ENCODE results near the gene ZFPM1.
A peak's percentile ranks its signal among the peaks of the same experiment; 100 is the strongest.

The ZFPM1 gene

DNA sequence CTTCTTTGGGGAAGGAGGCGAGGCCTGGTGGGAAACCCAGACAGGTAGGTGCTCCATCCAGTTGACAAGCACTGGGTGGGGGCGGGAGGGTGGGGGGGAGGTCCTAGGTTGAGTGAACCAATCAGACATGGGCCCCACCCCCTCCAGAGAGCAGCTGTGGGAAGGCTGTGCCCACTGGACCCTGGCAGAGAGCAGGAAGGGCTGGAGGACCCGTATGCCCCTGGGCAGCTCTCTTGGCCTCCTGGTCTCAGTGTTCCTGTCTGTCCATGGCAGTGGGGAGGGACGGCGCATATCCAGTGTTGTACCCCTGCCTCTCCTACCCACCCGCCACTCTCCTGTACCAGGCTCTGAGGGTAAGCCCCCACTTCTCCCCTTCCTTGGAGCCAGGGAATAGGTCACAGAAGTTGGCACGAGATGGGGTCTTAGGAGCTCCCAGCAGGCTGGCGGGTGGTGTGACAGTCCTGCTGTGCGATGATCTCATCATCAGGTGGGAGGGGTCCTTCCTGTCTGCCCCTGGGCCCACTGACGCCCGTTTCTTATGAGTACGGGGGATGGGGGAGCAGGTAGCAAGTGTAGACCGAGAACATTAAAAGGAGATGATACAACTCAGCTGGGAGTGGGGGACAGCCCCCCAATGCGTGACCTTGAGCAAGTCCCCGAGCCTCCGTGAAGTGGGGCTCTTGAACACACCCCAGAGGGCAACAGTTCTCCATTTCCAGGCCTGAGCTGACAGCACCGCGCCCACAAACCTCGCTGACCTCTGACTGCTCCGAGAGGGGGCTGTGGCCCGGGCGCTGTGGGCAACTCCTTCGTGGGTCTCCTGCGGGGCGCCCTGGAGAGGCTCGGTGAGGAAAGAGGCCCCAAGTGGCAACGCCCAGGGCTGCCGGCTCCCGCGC, 1.2 kb upstream of the ZFPM1 start:
- ATAC-seq (no peak), DNase-seq (peak; percentile 58)

DNA sequence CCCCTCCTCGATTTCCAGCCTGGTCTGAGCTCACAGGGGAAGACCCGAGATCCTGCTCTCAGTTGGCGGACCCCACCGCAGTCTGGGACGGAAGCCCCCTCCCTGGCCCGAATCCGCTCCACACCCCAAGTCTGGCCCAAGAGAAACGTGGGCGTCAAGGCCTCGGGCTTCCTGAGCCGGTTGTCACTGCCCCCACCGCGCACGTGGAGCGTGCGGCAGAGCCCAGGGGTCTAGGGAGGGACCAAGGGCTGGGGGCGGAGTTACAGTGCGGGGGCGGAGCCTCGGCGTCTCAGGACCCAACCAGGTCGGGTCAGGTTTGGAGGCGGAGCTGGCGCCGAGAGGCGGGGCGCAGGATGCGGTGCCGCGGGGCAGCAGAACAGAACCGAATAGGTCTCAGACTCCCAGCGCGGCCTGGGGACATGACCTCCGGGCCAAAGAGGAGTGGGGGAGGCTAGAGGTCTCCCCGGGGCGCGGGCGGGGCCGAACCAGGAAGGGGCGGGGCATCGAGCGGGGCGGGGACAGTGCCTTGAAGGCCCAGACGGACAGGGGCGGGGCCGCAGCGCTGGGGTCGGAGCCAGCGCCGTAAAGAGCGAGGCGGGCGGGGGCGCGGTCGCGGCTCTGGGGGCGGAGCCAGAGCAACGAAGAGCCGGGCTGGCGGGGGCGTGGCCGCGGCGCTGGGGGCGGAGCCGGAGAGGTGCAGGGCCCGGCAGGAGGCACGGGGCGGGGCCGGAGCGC, 431 bp upstream of the ZFPM1 start:
- DNase-seq (peak; percentile 100), ATAC-seq (peak; percentile 60)

DNA sequence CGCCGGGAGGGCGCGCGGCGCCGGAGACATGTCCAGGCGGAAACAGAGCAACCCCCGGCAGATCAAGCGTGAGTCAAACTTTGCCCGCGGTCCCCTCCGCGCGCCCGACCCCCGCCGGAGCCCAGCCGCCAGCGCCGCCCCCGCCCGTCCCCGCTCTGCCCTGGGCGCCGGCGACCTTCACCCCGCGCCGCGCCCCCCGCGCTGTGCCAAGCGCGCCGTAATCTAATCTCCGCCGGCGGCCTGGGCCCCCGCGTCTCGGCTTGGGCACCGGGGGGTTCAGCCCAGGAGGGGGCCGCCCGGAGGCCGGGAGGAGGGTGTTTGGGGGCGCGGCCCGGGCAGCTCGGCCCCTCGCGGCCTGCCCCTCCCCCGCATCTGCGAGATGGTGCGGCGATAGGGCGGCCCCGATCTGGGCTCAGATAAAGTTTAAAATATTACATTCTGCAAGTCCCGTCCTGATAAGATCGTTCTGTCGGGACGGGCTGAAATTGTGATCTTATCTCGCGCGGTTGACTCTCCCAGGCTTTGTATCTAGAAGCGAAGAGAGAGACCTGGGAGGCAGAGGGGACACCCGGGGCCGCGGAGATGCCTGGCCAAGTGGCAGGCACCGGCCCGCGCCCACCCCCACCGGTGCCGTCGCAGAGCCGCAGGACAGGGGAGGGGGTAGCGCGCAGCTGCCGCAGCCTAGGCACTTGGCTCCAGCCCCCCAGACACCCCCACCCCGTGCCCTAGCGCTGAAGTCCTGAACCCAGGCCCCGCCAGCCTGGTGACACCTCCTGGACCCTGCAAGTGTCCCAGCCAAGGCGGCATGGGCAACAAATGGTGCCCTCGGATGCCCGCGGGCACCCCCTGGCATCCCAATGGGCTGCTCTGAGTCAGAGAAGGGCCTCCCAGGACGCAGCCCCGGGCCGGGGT, 787 bp downstream of the ZFPM1 start:
- ATAC-seq, result no peak
- DNase-seq, result peak; percentile 56

DNA sequence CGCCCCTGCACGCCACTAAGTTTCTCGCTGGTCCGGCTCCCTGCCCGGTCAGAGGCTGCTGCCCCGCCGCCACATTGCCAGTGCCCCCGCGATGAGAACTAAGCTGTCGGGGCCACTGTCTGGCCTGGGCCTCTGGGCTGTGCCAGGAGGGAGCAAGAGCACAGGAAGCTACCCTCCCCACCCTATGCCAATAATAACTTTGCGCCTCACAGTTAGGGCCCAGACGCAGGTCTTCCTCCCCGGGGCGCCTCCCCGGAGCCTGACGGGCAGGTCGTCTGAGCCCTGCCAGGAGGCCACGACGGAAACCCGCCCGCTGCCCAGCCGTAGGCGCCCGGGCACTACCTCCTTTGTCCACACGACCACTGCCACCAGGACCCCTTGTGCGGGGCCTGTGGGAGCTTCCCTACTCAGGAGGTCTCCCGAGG, 1.5 kb downstream of the ZFPM1 start:
- ATAC-seq (no peak), DNase-seq (peak; percentile 62)

DNA sequence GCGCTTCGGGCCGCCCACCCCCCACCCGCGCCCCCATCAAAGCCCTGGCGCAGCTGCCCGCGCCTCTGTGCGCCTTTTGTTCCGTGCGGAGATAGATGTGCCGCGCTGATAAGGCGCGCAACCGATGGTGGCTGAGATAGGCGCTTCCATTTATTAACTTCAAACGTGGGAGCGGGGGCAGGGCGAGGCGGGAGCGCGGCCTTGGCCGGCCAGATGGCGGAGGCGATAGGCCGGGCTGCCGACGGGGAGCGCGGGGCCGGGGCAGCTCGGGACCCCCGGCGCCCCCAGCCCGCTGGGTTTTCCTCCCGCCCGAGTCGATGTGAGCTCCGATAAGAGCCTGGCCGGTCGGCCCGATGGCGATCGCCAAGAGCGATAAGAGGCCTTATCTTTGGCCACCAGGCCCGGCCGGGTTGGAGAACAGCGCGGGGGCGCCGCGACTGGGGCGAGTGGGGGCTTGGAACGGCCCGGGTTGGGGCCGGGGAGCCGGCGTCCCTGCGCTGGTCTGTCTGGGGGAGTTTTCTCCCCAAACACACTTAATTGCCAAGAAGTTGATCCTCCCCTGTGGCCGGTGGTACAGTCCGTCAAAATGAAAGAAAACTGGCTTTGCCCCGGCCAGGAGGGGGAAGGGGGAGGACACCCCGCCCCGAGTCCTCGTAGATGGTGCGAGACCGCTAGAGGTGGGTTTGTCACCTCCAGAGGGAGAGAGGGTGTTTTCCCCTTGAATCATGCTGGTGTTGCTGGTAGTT, 2.7 kb downstream of the ZFPM1 start:
- DNase-seq (peak; percentile 89), ATAC-seq (peak; percentile 68)

DNA sequence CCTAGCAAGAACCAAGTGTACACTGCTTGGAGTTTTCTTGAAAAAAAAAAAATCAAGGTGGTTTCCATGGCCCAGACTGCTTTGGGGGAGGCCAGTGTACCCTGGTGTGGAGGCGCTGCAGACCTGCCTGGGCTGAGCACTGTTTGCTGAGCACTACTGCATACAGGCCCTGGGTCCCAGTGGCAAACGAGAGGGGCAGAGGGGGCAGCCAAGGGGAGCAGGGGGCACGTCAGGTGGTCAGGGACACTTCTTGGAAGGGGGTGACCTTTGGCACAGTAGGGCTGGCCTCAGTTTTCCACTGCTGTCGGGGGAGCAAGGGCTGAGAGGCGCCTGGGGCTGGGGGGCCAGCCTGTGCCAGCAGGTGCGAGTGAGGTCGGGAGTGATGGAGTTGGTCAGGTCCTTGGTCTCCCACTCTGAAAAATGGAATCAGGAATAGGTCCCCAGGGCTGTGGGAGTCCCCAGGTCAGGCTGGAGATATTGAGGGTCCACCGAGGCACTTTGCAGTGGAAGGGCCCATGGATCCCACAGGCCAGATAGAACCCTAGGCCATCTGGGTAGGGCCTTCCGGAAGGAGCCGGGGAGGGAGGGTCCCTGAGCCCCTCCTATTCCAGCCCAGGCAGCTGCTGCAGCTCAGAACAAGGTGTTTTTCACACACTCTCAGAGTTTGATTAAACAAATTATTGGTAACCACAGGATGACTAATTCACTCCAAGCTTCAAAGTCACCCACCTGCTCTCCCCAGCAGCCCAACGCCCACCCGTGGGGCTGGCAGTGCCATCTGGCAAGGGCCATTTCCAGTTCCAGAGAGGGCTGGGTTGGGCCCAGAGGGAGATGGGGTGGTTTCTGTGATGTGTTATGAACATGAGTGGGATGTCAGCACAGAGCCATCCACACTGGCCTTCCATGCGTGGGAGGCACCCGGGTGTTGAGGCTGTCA, 3.5 kb downstream of the ZFPM1 start:
- ATAC-seq (peak; percentile 5), DNase-seq (peak; percentile 80)

DNA sequence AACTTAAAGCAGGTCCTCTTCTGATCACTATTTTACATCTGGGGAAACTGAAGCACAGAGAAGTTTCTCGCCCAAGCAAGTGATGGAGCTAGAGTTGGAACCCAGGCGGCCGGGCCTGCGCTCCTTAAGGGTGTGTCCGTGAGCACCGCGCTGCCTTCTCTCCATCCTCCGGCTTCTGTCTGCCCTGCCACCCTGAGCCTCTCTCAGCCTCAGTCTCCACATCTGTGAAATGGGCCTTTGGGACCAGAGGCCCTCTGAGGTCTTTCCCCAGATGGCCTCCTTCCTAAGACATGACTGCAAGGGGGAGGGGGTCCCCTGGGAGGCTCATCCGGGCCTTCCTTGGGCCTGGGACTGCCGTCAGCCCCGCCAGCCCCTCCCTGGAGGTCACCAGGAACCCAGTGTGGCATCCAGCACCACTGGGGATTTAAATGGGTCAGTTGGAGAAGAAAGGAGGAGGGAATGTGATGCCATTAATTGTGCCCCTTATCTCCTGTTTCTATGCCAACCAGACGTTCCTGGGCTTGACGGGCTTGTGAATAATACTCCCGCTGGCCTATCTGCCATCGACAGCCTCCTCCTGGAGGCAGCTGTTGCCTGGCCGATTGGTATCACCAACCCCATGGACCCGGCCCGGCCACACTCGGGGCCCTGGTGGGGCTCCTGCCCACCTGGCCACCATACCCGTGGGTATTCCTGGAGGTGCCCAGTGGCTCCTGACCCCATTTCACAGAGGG, 5.1 kb downstream of the ZFPM1 start:
- DNase-seq (no peak), ATAC-seq (no peak)

DNA sequence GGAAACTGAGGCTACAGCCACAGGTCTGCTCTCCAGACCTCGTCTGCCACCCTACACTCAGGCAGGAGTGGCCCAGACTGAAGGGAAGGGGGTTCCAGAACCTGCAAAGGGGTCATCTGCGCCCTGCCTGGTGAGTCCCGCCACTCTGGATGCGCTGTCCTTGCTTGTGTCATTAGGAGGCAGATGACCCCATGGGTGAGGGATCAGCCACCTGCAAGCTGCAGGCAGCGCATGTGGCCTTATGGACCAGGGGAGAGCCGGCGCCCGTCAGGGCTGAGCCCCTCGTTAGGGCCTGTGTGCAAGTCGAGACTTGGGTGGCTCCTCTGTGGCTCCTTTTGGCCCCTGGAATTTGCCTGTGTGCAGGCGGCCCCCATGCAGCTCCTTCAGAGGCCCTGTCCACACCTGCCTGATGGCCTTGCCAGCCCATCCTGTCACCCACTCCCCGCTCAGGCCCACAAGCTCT, 5.7 kb downstream of the ZFPM1 start:
- ATAC-seq (no peak), DNase-seq (no peak)

DNA sequence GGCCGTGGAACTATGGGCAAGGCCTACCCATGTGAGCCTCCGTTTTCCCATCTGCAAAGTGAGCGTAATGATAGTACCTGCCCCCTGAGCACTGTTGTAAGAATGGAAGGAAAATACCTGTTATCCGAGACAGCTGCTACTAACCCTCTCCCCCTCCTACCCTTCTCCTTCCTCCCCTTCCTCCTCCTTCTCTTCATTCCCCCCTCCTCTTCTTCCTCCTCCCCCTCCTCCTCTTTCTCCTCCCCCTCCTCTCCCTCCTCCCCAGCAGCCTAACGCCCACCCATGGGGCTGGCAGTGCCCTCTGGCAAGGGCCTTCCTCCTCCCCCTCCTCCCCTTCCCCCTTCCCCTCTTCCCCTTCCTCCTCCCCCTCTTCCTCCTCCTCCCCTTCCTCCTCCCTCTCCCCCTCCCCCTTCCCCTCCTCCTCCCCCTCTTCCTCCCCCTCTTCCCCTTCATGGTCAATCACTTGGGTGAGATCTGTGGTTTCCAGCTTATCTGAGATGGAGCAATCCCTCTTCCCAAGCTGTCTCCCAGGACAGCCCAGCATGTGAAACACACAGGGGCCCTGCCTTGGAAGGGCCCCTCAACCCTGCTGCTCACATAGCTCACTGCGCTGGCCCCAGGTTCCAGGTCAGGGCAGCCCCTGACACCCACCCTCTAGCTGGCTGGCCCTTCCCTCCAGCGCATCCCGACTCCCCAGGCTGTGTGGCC, 6.4 kb downstream of the ZFPM1 start:
- no peak for DNase-seq
- no peak for ATAC-seq

DNA sequence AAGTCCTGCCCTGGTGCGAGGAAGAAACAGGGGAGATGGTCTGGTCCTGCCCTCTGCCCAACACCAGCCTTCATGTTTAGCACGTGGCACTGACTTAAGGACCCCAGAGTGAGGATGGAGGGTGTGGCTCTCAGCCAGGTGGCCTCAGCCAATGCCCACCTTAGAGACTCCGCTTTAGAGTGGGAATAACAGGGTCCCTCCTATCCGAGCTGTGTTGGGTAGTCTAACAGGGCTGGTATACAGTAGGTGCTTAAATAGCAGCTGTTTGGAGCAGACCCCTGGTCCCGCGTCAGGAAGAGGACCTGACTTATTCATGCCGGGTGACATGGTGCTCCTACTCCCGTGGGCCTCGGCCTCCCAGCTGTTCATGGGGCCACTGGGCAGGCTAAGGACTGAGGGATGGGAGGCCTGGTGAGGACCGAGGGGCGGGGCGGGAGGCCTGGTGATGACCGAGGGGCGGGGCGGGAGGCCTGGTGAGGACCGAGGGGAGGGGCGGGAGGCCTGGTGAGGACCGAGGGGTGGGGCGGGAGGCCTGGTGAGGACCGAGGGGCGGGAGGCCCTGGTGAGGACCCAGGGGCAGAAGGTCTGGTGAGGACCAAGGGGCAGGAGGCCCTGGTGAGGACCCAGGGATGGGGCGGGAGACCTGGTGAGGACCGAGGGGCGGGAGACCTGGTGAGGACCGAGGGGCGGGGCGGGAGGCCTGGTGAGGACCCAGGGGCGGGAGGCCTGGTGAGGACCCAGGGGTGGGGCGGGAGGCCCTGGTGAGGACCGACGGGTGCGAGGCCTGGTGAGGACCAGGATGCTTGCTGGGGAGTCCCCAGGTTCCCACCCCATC, 7.6 kb downstream of the ZFPM1 start:
- DNase-seq, result no peak
- no peak for ATAC-seq

DNA sequence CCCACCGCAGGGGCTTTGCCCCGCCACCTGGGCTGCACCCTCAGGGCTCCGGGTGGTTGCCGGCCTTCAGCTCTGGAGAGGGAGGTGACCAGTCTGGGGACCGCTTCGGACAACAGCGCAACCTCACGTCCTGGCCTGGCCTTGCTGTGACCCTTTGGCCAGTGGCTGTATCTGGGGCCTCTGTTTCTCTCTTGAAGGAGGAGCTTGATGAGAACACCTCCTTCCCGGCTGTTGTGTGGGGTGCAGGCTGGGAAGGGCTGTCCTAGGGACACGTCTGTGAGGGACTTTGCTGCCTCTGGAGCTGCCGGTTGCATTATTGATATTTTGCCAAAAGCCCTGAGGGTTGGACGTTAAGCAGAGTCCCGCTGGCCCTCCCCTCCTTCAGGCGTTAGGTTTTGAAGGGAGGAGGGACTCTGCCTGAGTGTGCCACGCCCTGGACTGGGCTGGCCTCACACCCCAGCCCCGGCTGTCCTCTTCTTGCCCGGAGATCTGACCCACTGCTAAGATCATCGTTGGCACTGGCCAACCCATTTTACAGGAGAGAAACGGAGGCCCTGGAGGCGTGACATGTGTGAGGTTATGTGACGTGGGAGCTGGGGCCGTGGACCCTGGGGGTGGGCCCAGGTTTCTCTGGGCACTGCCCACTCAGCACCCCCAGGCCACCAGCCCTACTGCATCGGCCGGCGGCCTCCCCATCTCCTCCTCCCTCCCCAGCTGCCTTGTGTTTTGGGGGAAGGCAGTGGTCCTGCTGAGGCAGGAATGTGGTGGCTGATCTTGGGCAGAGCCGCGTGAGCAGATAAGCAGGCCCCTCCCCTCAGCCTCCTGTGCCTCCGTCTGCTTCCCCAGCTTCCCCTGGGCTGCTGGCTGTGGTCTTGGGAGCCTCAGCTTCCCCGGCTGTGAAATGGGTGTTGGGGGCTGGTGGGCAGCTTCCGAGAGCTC, 8.5 kb downstream of the ZFPM1 start:
- no peak for ATAC-seq
- DNase-seq, result no peak

DNA sequence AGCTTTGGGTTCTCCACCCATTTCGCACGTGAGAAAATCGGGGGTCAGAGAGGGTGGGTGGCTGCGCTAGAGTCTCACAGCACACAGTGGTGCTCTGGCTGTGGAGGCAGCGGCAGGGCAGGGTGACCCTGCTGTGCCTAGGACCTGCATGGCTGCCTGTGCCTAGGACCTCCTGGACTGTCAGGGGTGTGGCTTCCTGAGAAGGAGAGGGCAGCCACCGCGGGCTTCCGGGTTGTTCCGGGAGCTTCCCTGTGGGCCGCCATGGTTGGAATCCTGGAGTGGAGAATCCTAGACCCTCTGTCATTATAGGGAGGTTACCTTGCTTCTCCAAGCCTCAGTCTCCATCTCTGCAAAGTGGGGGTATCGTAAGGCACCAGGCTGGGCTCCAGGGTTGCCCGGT, 9.3 kb downstream of the ZFPM1 start:
- no peak for ATAC-seq
- no peak for DNase-seq

DNA sequence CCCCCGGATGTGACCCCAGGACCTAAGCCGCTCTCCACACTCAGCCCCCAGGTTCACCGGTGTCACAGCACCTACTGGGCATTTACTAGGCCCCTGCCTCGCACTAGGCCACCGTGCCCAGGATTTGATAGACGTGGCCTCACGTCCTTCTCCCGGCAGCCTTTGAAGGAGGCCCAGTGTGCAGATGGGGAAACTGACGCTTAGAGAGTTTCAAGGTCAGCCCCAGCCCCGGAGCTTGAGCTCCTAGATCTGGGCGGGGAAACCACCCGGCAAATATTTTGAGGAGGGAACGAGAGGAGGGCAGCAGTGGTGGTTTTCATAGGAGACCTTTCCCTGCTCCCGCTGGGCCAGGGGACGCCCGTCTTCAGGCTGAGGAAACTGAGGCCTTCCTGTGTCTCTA, 10.3 kb downstream of the ZFPM1 start:
- ATAC-seq (no peak), DNase-seq (no peak)

DNA sequence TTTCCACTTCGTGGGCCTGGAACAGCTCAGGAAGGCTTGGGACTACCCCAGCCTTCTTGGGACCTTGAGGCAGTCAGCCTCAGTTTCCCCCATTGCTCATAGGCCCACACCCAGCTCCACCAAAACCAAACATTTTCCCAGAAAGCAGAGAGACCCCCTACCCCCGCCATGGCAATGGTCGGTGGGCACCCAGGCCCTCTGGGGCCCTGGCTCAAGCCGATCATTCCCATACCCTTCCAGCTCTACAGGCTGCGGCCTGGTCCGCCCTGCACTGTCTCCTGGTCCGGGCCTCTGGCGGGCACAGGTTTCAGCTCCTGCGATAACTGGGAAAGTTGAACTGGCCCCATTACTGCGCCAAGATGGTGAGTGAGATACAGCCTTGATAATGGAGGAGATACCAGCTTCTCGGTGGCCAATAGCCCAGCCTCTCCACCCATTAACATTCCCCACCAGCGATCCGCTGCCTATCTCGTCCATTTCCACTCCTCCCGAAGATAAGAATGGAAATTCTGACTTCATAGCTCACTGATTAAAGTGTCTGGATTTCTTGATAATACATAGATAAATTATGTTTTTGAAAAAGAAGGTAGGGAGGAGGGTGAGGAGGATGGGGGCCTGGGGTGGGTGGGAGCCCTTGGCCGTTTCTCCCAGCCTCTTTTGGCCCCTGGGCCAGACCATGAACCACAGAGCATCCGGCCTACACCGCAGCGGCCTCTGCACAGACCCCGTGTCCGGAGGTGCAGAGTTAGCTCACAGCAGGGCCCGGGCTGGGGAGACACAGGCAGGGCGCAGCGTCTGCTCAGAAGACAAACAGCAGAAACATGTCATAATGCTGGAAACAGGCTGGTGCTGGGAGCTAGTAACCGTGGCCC, 11.6 kb downstream of the ZFPM1 start:
- no peak for ATAC-seq
- no peak for DNase-seq

DNA sequence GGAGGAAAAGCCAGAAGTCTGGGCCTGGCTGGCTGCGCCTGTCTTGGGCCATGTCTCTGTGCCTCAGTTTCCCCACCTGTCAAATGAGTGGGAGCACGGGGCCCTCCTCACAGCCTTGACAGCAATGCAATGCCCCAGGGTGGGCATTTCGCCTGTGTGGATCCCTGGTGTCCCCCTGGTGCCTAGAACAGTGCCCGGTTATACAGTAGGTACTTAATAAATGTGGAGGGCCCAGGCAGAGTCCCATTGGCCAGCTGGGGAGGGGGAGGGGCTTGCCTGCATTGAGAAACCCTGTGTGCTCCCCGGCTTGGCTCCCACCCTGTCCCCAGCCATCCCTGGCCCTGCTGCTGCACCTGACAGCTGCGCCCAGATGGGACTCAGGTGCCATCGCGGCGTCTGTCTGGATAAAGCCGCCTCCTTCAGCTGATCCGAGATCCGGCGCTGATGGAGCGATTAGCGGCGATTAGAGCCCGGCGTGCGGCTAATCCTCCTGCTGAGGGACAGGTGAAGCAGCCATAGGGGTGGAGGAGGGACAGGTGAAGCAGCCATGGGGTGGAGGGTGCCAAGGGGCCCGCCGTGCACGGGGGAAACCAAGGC, 12.4 kb downstream of the ZFPM1 start:
- DNase-seq (no peak), ATAC-seq (no peak)

Data from stimulated activated naive CD8-positive, alpha-beta T cell treated with anti-CD3 and anti-CD28 coated beads, Interleukin-15, Interleukin-2, amounts not matched to agents 100 U/mL and 50 U/mL, for 24 hours (primary cell).